SIG-M5 treated with dmso at 0.1 percent for 504 hours (cell line): ENCODE data around the gene TOMM22.
A peak's percentile ranks its signal among the peaks of the same experiment; 100 is the strongest.
"Not testable (repeated sequence)": the region's sequence is repeated elsewhere in the genome, so short reads cannot be mapped to it uniquely, and the experiment has no call there.

Experiments
- DNase-seq: peaks from one replicate; lab custom pipeline; 2025; ENCODE audit not compliant: unreplicated experiment; lab: John Stamatoyannopoulos, UW

TOMM22 gene

GRCh38 chr22:38681582-38682335 lies at the start of gene TOMM22:
TOMM22 (plus strand) TSS chr22:38681957; CDS start chr22:38681979, 22 bp downstream.
- DNase-seq: peak; percentile 88

GRCh38 chr22:38632528-38632927 lies 49.2 kb upstream of the TOMM22 start:
- DNase-seq: no peak

- no peak for DNase-seq
These were observed 43.5 kb upstream of the TOMM22 start for GRCh38 chr22:38638216-38638615.

GRCh38 chr22:38638728-38639127 lies 43.0 kb upstream of the TOMM22 start:
- DNase-seq: no peak

- DNase-seq: no peak
These were observed 40.2 kb upstream of the TOMM22 start for GRCh38 chr22:38641476-38642040.

GRCh38 chr22:38644245-38644644 lies 37.5 kb upstream of the TOMM22 start:
- not testable (repeated sequence) for DNase-seq

GRCh38 chr22:38645430-38645829 lies 36.3 kb upstream of the TOMM22 start:
- no peak for DNase-seq

GRCh38 chr22:38649841-38650522 lies 31.8 kb upstream of the TOMM22 start:
- DNase-seq: no peak

GRCh38 chr22:38652859-38653258 lies 28.9 kb upstream of the TOMM22 start:
- no peak for DNase-seq

GRCh38 chr22:38653741-38654140 lies 28.0 kb upstream of the TOMM22 start:
- DNase-seq: no peak

- peak; percentile 7 for DNase-seq
These were observed 26.1 kb upstream of the TOMM22 start for GRCh38 chr22:38655519-38656255.

GRCh38 chr22:38656256-38657044 lies 25.3 kb upstream of the TOMM22 start, which contains the start of the genes CBY1 and FAM227A:
CBY1 (plus strand) TSS chr22:38656638; CDS start chr22:38668055, 11,417 bp downstream.
FAM227A (minus strand) TSS chr22:38656392; CDS start chr22:38650168, 6,224 bp downstream.
- peak; percentile 79 for DNase-seq

GRCh38 chr22:38657045-38657909 lies 24.5 kb upstream of the TOMM22 start:
- DNase-seq: peak; percentile 30

- no peak for DNase-seq
These were observed 6.9 kb upstream of the TOMM22 start for GRCh38 chr22:38674888-38675287.

GRCh38 chr22:38675833-38676232 lies 5.9 kb upstream of the TOMM22 start:
- DNase-seq: no peak

GRCh38 chr22:38684895-38685294 lies 3.1 kb downstream of the TOMM22 start:
- no peak for DNase-seq

GRCh38 chr22:38685761-38686160 lies 4.0 kb downstream of the TOMM22 start:
- DNase-seq: no peak

GRCh38 chr22:38689651-38690050 lies 7.9 kb downstream of the TOMM22 start:
- no peak for DNase-seq

GRCh38 chr22:38694049-38694448 lies 12.3 kb downstream of the TOMM22 start:
- no peak for DNase-seq
